ENCODE measurements around the gene ZNF618. TPM values are rescaled to one million over a fixed set of nuclear protein-coding genes. Genes with fewer than 3 reads are reported as not detected.

ZNF618 gene
- total and polyA plus RNA-seq, 2 experiments from 2014 or later = 10.2 to 14.0 TPM

DNA sequence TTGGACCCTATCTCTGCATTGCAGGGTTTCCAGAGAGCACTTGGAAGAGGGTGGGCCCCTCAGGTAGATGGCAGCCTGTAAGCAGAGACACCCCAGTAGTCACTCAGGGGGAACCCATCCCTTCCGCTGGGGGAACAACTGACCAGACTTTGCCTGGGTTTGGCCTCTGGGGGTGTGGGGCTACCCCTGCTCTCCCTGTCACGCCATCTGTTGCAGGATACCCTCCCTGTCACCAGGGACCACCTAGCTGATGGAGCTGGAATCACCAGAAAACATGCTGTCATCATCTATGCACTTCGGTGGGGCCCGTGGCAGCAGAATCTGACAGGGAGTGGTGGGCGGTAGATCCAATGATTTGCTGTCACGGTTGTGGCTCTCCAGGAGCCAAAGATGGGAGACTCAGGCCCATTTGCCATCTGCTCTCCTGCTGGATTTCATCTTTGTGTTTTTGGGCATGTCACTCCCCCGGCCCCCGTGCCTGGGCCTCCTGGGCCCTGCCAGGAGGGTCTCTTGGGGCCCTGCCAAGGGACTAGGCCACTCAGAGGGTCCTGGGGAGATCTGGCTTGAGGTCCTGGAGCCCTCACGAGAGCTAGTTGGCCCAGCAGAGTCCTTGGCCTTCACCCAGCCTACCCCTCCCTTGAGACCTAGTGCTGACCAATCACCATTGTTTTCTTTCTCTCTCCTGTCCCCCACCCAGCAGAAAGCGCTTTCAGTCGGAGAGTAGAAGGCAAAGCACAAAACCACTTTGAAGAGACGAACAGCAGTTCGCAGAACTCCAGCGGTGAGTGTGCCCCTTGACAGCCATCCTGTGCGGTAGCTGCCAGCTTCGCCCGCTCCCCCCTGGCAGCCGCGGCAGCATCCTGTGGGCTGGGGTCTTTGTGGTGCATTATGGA, 156.1 kb downstream of the ZNF618 start:
- DNase-seq (ENCODE audit: low spot score) = no peak
- no peaks in the 10 kb centered on the region for H3K36me3 ChIP-seq (replicated peaks; ENCODE audit: insufficient read depth, low read depth)
- H3K9me2 ChIP-seq (replicated peaks; ENCODE audit: insufficient read depth) = no peaks in the 10 kb centered on the region
- H3K79me2 ChIP-seq = no peaks in the 10 kb centered on the region
- no peaks in the 10 kb centered on the region for H3K4me1 ChIP-seq (ENCODE audit: insufficient read depth)
- no peak overlapping the region for H3K4me2 ChIP-seq
- no peak overlapping the region for H3K4me3 ChIP-seq
- TF ChIP-seq, protein P1, sequence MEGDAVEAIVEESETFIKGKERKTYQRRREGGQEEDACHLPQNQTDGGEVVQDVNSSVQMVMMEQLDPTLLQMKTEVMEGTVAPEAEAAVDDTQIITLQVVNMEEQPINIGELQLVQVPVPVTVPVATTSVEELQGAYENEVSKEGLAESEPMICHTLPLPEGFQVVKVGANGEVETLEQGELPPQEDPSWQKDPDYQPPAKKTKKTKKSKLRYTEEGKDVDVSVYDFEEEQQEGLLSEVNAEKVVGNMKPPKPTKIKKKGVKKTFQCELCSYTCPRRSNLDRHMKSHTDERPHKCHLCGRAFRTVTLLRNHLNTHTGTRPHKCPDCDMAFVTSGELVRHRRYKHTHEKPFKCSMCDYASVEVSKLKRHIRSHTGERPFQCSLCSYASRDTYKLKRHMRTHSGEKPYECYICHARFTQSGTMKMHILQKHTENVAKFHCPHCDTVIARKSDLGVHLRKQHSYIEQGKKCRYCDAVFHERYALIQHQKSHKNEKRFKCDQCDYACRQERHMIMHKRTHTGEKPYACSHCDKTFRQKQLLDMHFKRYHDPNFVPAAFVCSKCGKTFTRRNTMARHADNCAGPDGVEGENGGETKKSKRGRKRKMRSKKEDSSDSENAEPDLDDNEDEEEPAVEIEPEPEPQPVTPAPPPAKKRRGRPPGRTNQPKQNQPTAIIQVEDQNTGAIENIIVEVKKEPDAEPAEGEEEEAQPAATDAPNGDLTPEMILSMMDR (IDR thresholded peaks at IDR 0.05; ENCODE audit: poor library complexity) = no peak
- TF ChIP-seq EZH2 (IDR thresholded peaks at IDR 0.05; ENCODE audit: borderline replicate concordance) (no peak), EZH2phosphoT487 (IDR thresholded peaks at IDR 0.05; ENCODE audit: low read depth, severe bottlenecking, unreplicated experiment) (no peak)
- 93% methylated on average over 19 of the region's 19 CpGs for WGBS (ENCODE audit: low lambda C conversion rate, missing lambda C conversion rate)
- no peak overlapping the region for H2AFZ ChIP-seq
- H3K9me3 ChIP-seq (ENCODE audit: low read depth) = no peaks in the 10 kb centered on the region
- H3K27me3 ChIP-seq = no peaks in the 10 kb centered on the region
- H3K27ac ChIP-seq = no peak overlapping the region
- H4K20me1 ChIP-seq (ENCODE audit: insufficient read depth, poor library complexity, severe bottlenecking) = no peaks in the 10 kb centered on the region

DNA sequence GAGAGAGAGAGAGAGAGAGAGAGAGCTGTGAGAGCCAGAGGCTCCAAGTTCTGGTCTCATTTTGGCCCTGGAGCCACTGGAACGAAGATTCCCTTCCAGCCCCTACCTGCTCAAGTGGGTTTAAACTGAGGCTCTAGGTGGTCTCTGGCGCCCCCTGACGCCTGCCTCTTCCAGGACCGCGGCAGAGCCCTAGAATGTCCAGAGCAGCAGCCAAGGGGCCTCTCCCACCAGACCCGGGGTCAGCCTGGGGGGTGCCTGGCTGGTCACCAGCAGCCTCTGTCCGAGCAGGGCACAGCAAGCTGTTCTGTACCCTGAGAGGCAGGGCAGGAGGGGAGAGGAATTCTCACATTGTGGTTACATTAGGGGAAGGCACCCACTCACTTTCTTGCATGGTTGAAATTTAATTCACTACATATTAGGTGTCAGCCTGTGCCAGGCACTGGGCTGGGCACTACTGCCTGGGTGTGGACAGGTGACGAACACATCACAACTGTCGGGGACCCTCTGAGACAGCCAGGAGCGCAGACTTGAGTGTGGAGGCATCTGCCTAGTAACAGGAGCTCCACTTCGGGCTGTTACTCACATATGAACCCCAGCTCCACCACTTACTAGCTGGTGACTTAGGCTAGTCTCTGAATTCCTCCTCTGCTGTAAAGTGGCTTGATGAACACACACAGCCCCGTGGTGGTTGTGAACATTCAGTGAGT, 157.4 kb downstream of the ZNF618 start:
- H3K4me2 ChIP-seq = no peak overlapping the region
- 73% methylated on average over 12 of the region's 12 CpGs for WGBS (ENCODE audit: low lambda C conversion rate, missing lambda C conversion rate)
- no peaks in the 10 kb centered on the region for H3K36me3 ChIP-seq (replicated peaks; ENCODE audit: insufficient read depth, low read depth)
- H3K4me1 ChIP-seq (ENCODE audit: insufficient read depth) = no peaks in the 10 kb centered on the region
- H3K79me2 ChIP-seq = no peaks in the 10 kb centered on the region
- no peak overlapping the region for H2AFZ ChIP-seq
- H3K27ac ChIP-seq = no peak overlapping the region
- no peaks in the 10 kb centered on the region for H3K9me3 ChIP-seq (ENCODE audit: low read depth)
- DNase-seq (ENCODE audit: low spot score) = peak; percentile 31
- no peak overlapping the region for H3K4me3 ChIP-seq
- no peaks in the 10 kb centered on the region for H3K9me2 ChIP-seq (replicated peaks; ENCODE audit: insufficient read depth)
- no peak for TF ChIP-seq EZH2 (IDR thresholded peaks at IDR 0.05; ENCODE audit: borderline replicate concordance)
- TF ChIP-seq, protein P1 (IDR thresholded peaks at IDR 0.05; ENCODE audit: poor library complexity) = peak; percentile 45
- no peaks in the 10 kb centered on the region for H4K20me1 ChIP-seq (ENCODE audit: insufficient read depth, poor library complexity, severe bottlenecking)
- no peaks in the 10 kb centered on the region for H3K27me3 ChIP-seq

- no peaks in the 10 kb centered on the region for H3K9me3 ChIP-seq (ENCODE audit: low read depth)
- no peaks in the 10 kb centered on the region for H4K20me1 ChIP-seq (ENCODE audit: insufficient read depth, poor library complexity, severe bottlenecking)
- 97% methylated on average over 10 of the region's 10 CpGs for WGBS (ENCODE audit: low lambda C conversion rate, missing lambda C conversion rate)
- H3K4me3 ChIP-seq = no peak overlapping the region
- no peaks in the 10 kb centered on the region for H3K79me2 ChIP-seq
- H3K27ac ChIP-seq = no peak overlapping the region
- no peaks in the 10 kb centered on the region for H3K9me2 ChIP-seq (replicated peaks; ENCODE audit: insufficient read depth)
- no peak overlapping the region for H2AFZ ChIP-seq
- DNase-seq (ENCODE audit: low spot score) = no peak
- no peak overlapping the region for H3K4me2 ChIP-seq
- no peaks in the 10 kb centered on the region for H3K4me1 ChIP-seq (ENCODE audit: insufficient read depth)
- H3K36me3 ChIP-seq (replicated peaks; ENCODE audit: insufficient read depth, low read depth) = no peaks in the 10 kb centered on the region
- H3K27me3 ChIP-seq = no peaks in the 10 kb centered on the region
- TF ChIP-seq EZH2phosphoT487 (IDR thresholded peaks at IDR 0.05; ENCODE audit: low read depth, severe bottlenecking, unreplicated experiment) (no peak), EZH2 (IDR thresholded peaks at IDR 0.05; ENCODE audit: borderline replicate concordance) (no peak)
- TF ChIP-seq, protein P1 (IDR thresholded peaks at IDR 0.05; ENCODE audit: poor library complexity) = no peak
Observed at GRCh38 chr9:114034196-114034595, 158.1 kb downstream of the ZNF618 start.
